IPS-18a (cell line): ENCODE measurements around the gene ZNF804A.

Experiments used
- H3K27ac ChIP-seq: one replicate; pipeline ENCODE4 v1.5.1; 2013; ENCODE audit warnings: low read length
- H3K27me3 ChIP-seq: one replicate; pipeline ENCODE4 v1.6.1; 2013; ENCODE audit warnings: mild to moderate bottlenecking, low read length; ENCODE audit not compliant: control insufficient read depth, insufficient read depth
- H3K36me3 ChIP-seq: one replicate; pipeline ENCODE4 v1.6.1; 2013; ENCODE audit warnings: low read depth, low read length; ENCODE audit not compliant: control insufficient read depth
- H3K4me1 ChIP-seq: one replicate; pipeline ENCODE4 v1.6.1; 2013; ENCODE audit warnings: low read depth, low read length; ENCODE audit not compliant: control insufficient read depth
- H3K4me3 ChIP-seq: one replicate; pipeline ENCODE4 v1.5.1; 2013; ENCODE audit warnings: low read length
- H3K9ac ChIP-seq: one replicate; pipeline ENCODE4 v1.6.1; 2013; ENCODE audit warnings: mild to moderate bottlenecking, low read length, moderate library complexity
- H3K9me3 ChIP-seq: one replicate; pipeline ENCODE4 v1.6.1; 2013; ENCODE audit warnings: low read depth, low read length; ENCODE audit not compliant: control insufficient read depth

The ZNF804A gene

DNA sequence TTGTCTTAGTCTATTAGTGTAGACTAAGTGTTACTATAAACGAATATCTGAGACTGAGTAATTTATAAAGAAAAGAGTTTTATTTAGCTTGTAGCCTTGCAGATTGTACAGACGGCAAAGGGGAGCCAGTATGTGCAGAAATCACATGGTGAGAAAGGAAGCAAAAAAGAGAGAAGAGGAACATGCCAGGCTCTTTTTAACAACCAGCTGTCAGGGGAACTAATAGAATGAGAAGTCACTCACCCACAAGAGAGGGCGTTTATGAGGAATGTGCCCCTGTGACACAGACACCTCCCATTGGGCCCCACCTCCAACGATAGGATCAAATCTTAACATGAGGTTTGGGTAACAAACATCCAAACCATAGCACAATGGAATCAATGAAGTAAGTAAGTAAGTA lies 20.6 kb upstream of the ZNF804A start:
- H3K27me3 ChIP-seq, result no peaks in the 10 kb centered on the region
- H3K27ac ChIP-seq, result no peak overlapping the region
- H3K4me1 ChIP-seq, result no peaks in the 10 kb centered on the region
- no peaks in the 10 kb centered on the region for H3K9me3 ChIP-seq
- H3K9ac ChIP-seq, result no peak overlapping the region
- H3K36me3 ChIP-seq, result no peaks in the 10 kb centered on the region
- H3K4me3 ChIP-seq, result no peak overlapping the region

- no peaks in the 10 kb centered on the region for H3K27me3 ChIP-seq
- no peaks in the 10 kb centered on the region for H3K9me3 ChIP-seq
- no peaks in the 10 kb centered on the region for H3K4me1 ChIP-seq
- no peak overlapping the region for H3K9ac ChIP-seq
- H3K36me3 ChIP-seq, result no peaks in the 10 kb centered on the region
- H3K27ac ChIP-seq, result no peak overlapping the region
- H3K4me3 ChIP-seq, result no peak overlapping the region
Measured at GRCh38 chr2:184579226-184579625, 19.1 kb upstream of the ZNF804A start.

DNA sequence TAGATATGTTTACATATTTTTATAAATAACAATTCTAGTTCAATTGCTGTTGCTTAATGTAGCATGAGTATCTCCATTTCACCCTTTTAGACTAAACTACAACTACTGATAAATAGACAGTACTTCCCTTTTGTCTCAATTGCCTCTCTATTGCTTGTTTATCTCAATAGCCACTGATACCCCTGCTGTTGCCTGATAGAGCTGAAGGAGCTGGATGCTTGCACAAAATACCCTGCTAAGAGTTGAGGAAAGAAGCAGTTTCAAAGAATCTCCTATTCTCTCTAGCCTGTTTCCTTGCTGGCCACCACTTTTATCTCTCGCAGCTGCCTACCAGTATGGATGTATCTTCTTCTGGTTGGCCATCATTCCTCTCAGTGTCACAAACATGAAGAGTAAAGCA lies 16.9 kb upstream of the ZNF804A start:
- H3K9me3 ChIP-seq, result no peaks in the 10 kb centered on the region
- no peak overlapping the region for H3K4me3 ChIP-seq
- H3K4me1 ChIP-seq, result no peaks in the 10 kb centered on the region
- H3K27ac ChIP-seq, result no peak overlapping the region
- H3K27me3 ChIP-seq, result no peaks in the 10 kb centered on the region
- no peaks in the 10 kb centered on the region for H3K36me3 ChIP-seq
- H3K9ac ChIP-seq, result no peak overlapping the region

DNA sequence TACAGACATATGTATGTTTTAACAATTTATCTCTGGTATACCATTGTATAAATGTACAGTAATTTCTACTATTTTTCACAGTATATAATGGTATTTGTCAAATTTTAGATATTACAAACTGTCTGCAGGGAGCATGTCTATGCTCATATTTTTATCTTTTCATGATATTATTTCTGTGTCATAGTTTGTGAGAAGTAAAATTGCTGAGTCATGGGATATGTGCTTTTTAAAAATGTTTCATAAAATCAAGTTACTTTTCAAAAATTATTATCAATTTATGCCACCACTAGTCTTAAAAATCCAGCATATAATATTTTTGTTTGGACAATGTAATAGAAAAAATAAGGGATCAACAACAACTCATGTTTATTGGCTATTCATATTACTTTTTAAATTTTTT lies 9.1 kb upstream of the ZNF804A start:
- no peak overlapping the region for H3K9ac ChIP-seq
- H3K4me1 ChIP-seq, result no peaks in the 10 kb centered on the region
- H3K27me3 ChIP-seq, result no peaks in the 10 kb centered on the region
- no peak overlapping the region for H3K27ac ChIP-seq
- no peak overlapping the region for H3K4me3 ChIP-seq
- H3K36me3 ChIP-seq, result no peaks in the 10 kb centered on the region
- H3K9me3 ChIP-seq, result no peaks in the 10 kb centered on the region

GRCh38 chr2:184596819-184597411 lies 1.4 kb upstream of the ZNF804A start:
- peak overlapping the region; percentile 67 for H3K4me3 ChIP-seq
- H3K4me1 ChIP-seq, result peaks cover 3% of the 10 kb centered on the region
- no peaks in the 10 kb centered on the region for H3K36me3 ChIP-seq
- H3K9ac ChIP-seq, result no peak overlapping the region
- no peaks in the 10 kb centered on the region for H3K9me3 ChIP-seq
- peaks cover 45% of the 10 kb centered on the region for H3K27me3 ChIP-seq
- no peak overlapping the region for H3K27ac ChIP-seq

DNA sequence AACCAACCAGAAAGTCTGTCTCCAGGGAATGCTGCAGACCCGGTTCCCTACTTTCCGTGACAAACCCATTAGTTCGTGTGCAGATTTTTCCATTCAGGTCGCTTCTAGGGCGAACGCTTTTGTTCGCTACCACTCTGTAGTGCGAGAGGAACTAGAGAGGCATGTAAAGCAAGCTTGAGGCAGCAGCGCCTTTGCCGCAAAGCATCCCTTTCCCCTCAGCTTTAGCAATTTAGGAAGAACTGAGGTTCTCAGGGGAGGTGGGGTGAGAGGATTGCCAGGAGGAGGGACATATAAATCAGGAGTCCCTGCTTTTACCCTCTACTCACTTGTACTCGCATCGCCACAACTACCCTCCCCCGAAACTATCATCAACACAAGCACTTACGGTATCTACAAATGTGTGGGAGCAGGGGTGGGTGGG lies 748 bp upstream of the ZNF804A start:
- H3K4me1 ChIP-seq, result peaks cover 3% of the 10 kb centered on the region
- H3K4me3 ChIP-seq, result peak overlapping the region; percentile 67
- H3K9ac ChIP-seq, result no peak overlapping the region
- no peaks in the 10 kb centered on the region for H3K36me3 ChIP-seq
- H3K27ac ChIP-seq, result no peak overlapping the region
- peaks cover 45% of the 10 kb centered on the region for H3K27me3 ChIP-seq
- H3K9me3 ChIP-seq, result no peaks in the 10 kb centered on the region

DNA sequence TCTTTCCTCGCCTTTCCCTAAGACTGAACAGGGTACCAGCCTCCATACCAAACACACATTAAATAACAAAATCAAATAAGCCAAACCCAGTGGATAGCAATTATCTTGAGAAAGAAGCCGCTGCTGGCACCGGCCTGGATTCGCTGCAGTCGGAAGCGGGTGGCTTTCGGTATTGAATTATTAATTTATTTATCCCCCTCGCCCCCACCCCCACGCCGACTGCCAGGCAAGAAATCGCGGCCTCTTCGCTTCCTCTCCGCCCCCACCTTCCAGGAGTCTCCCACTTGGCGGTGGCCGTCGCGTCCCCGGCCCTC lies 370 bp upstream of the ZNF804A start:
- peaks cover 3% of the 10 kb centered on the region for H3K4me1 ChIP-seq
- no peaks in the 10 kb centered on the region for H3K36me3 ChIP-seq
- H3K27me3 ChIP-seq, result peaks cover 45% of the 10 kb centered on the region
- no peak overlapping the region for H3K9ac ChIP-seq
- no peaks in the 10 kb centered on the region for H3K9me3 ChIP-seq
- peak overlapping the region; percentile 67 for H3K4me3 ChIP-seq
- no peak overlapping the region for H3K27ac ChIP-seq

DNA sequence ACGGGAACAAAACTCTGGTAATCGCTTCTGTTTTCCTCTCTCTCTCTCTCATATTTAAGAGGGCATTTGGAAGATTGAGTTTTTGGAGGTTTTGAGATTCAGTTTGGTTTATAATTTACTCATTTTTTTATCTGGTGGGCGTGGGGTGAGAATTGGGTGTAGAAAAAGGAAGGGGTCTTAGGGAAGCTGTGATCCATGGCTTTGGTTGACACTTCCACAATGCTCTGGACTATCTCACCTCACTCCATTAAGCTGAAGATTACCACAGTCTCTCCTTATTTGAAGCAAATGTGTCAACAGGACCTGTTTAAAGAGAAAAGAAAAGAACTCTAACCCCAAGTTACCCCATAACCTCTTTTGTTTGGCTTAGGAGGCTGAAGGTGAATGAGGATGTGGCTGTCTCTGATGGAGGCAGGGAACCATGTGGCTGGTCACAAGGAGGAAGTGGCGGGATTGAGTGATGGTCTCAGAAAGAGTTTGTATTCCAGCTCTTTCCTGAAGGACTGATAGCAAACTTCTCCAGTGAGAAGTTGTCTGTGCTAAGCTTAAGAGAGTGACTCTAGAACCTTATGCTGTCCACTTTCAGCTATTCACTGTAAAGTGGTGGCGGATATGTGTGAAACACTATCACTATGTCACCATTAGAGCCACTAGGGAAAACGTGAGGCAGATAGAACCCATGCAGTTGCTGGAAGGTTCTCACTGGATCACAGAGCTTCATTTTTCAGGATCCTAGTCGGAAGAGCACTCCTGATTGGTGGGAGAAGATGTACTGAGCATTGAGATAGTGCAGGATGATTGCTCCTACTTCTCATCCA lies 934 bp downstream of the ZNF804A start:
- H3K36me3 ChIP-seq, result no peaks in the 10 kb centered on the region
- H3K9ac ChIP-seq, result no peak overlapping the region
- peak overlapping the region; percentile 67 for H3K4me3 ChIP-seq
- H3K4me1 ChIP-seq, result peaks cover 3% of the 10 kb centered on the region
- H3K9me3 ChIP-seq, result no peaks in the 10 kb centered on the region
- H3K27ac ChIP-seq, result no peak overlapping the region
- peaks cover 45% of the 10 kb centered on the region for H3K27me3 ChIP-seq

- Histone ChIP-seq H3K27me3 (peaks cover 45% of the 10 kb centered on the region), H3K36me3 (no peaks in the 10 kb centered on the region), H3K9me3 (no peaks in the 10 kb centered on the region), H3K9ac (no peak overlapping the region), H3K4me3 (no peak overlapping the region), H3K4me1 (peaks cover 3% of the 10 kb centered on the region), H3K27ac (no peak overlapping the region)
Measured at GRCh38 chr2:184599872-184600222, 1.5 kb downstream of the ZNF804A start.

GRCh38 chr2:184602734-184603133 lies 4.4 kb downstream of the ZNF804A start:
- no peaks in the 10 kb centered on the region for H3K36me3 ChIP-seq
- H3K9ac ChIP-seq, result no peak overlapping the region
- H3K27ac ChIP-seq, result no peak overlapping the region
- no peaks in the 10 kb centered on the region for H3K4me1 ChIP-seq
- H3K9me3 ChIP-seq, result no peaks in the 10 kb centered on the region
- peaks cover 32% of the 10 kb centered on the region for H3K27me3 ChIP-seq
- H3K4me3 ChIP-seq, result no peak overlapping the region

DNA sequence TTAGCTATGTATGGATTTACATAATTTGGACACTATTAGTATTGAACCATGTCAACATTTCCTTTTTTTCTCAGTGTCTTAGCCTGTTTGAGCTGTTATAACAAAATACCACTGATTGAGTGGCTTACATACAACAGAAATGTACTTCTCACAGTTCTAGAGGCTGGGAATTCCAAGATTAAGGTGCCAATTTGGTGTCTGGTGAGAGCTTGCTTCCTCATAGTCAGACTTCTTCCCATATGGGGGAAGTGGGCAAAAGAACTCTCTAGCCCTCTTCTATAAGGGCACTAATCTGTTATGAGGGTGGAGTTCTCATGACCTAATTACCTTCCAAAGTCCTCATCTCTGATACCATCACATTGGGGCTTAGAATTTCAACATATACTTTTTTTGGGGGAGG lies 12.6 kb downstream of the ZNF804A start:
- H3K4me3 ChIP-seq, result no peak overlapping the region
- H3K36me3 ChIP-seq, result no peaks in the 10 kb centered on the region
- H3K4me1 ChIP-seq, result no peaks in the 10 kb centered on the region
- no peaks in the 10 kb centered on the region for H3K9me3 ChIP-seq
- no peaks in the 10 kb centered on the region for H3K27me3 ChIP-seq
- H3K27ac ChIP-seq, result no peak overlapping the region
- no peak overlapping the region for H3K9ac ChIP-seq
